Measurements from ENCODE around the gene GPX8. TPM values are rescaled to one million over a fixed set of nuclear protein-coding genes. Genes with fewer than 3 reads are reported as not detected.

Gene GPX8
- total RNA-seq, 2 donors from 2014 or later: 26.1 to 49.9 TPM

Small RNA genes lying within 50 kb of the gene (microRNA-seq; reads per million reads assigned to microRNA genes)
- 4.2 to 10.7 reads per million in 2 donors for gene MIR449A (ENCODE audit: borderline microRNAs expressed in 2 of 2)
- gene MIR449B (ENCODE audit: borderline microRNAs expressed in 2 of 2): 0 reads per million in 2 donors
- 0.32 to 0.78 reads per million in 2 donors for gene MIR449C (ENCODE audit: borderline microRNAs expressed in 2 of 2)

Other genes starting within 250 kb of the GPX8 start
- gene ESM1, start 174.6 kb upstream of the GPX8 start, total RNA-seq: under 1 TPM in 1 of 2 donors, not detected in 1; 0.19 TPM
- 1 to 10 TPM in 1 of 2 donors, under 1 TPM in 1; 0.52 to 1.4 TPM for gene GZMK, start 135.9 kb upstream of the GPX8 start, total RNA-seq
- gene GZMA, start 57.5 kb upstream of the GPX8 start, total RNA-seq: 1 to 10 TPM; 1.6 to 1.7 TPM
- not detected for gene CDC20B, start 13.0 kb downstream of the GPX8 start, total RNA-seq
- not detected for gene MCIDAS, start 67.1 kb downstream of the GPX8 start, total RNA-seq
- under 1 TPM; 0.24 to 0.42 TPM for gene CCNO, start 73.4 kb downstream of the GPX8 start, total RNA-seq
- gene DHX29, start 147.5 kb downstream of the GPX8 start, total RNA-seq: 10 to 100 TPM; 23.1 to 34.0 TPM
- gene MTREX, start 147.8 kb downstream of the GPX8 start, total RNA-seq: 10 to 100 TPM; 56.6 to 60.1 TPM